GM20431 (cell line): ENCODE results near the gene SIM1.

ENCODE experiments used
- in situ Hi-C: fragments of 300-500 bp; cut with MseI, MboI; formaldehyde crosslinking; loops from one replicate; pipeline ENCODE4 v1.15.0; 2020; ENCODE audit warnings: low sequenced_read_pairs; ENCODE audit not compliant: unreplicated experiment

SIM1 gene

GRCh38 chr6:100459592-100460184 lies 5.0 kb downstream of the SIM1 start:
- in situ Hi-C loops, result no loop called here

GRCh38 chr6:100458841-100459591 lies 5.7 kb downstream of the SIM1 start:
- in situ Hi-C loops, result no loop called here

- in situ Hi-C loops, result no loop called here
These were observed 7.3 kb downstream of the SIM1 start for GRCh38 chr6:100457311-100457990.

- in situ Hi-C loops, result no loop called here
These were observed 7.8 kb downstream of the SIM1 start for GRCh38 chr6:100456908-100457235.

GRCh38 chr6:100456141-100456907 lies 8.4 kb downstream of the SIM1 start:
- in situ Hi-C loops, result no loop called here

GRCh38 chr6:100455230-100456124 lies 9.2 kb downstream of the SIM1 start:
- in situ Hi-C loops, result no loop called here

- in situ Hi-C loops, result no loop called here
These were observed 10.0 kb downstream of the SIM1 start for GRCh38 chr6:100454551-100455229.

GRCh38 chr6:100453701-100454521 lies 10.8 kb downstream of the SIM1 start:
- in situ Hi-C loops, result no loop called here

- in situ Hi-C loops, result no loop called here
These were observed 11.7 kb downstream of the SIM1 start for GRCh38 chr6:100452998-100453397.

GRCh38 chr6:100451577-100451976 lies 13.1 kb downstream of the SIM1 start:
- in situ Hi-C loops, result no loop called here

- in situ Hi-C loops, result no loop called here
These were observed 15.5 kb downstream of the SIM1 start for GRCh38 chr6:100449239-100449691.

- in situ Hi-C loops, result no loop called here
These were observed 16.6 kb downstream of the SIM1 start for GRCh38 chr6:100447900-100448748.

- in situ Hi-C loops, result no loop called here
These were observed 17.4 kb downstream of the SIM1 start for GRCh38 chr6:100447081-100447899.

- in situ Hi-C loops, result no loop called here
These were observed 18.3 kb downstream of the SIM1 start for GRCh38 chr6:100446115-100447080.

GRCh38 chr6:100445512-100445911 lies 19.2 kb downstream of the SIM1 start:
- in situ Hi-C loops, result no loop called here
